ENCODE results near the gene C20orf173.

- TF ChIP-seq, protein P1, sequence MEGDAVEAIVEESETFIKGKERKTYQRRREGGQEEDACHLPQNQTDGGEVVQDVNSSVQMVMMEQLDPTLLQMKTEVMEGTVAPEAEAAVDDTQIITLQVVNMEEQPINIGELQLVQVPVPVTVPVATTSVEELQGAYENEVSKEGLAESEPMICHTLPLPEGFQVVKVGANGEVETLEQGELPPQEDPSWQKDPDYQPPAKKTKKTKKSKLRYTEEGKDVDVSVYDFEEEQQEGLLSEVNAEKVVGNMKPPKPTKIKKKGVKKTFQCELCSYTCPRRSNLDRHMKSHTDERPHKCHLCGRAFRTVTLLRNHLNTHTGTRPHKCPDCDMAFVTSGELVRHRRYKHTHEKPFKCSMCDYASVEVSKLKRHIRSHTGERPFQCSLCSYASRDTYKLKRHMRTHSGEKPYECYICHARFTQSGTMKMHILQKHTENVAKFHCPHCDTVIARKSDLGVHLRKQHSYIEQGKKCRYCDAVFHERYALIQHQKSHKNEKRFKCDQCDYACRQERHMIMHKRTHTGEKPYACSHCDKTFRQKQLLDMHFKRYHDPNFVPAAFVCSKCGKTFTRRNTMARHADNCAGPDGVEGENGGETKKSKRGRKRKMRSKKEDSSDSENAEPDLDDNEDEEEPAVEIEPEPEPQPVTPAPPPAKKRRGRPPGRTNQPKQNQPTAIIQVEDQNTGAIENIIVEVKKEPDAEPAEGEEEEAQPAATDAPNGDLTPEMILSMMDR (IDR thresholded peaks at IDR 0.05 in 2 of 3, conservative IDR thresholded peaks at IDR 0.05 in 1 of 3; ENCODE audit: borderline replicate concordance in 1 of 3, insufficient read depth in 1 of 3, low read depth in 2 of 3, low read length in 2 of 3), result no peak
- no peak for TF ChIP-seq SIN3A (IDR thresholded peaks at IDR 0.05; ENCODE audit: low read depth)
- TF ChIP-seq, protein P2, sequence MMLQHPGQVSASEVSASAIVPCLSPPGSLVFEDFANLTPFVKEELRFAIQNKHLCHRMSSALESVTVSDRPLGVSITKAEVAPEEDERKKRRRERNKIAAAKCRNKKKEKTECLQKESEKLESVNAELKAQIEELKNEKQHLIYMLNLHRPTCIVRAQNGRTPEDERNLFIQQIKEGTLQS (IDR thresholded peaks at IDR 0.05), result no peak
Measured at GRCh38 chr20:35544436-35544835, 15.0 kb upstream of the C20orf173 start.

Measured in HCT116 (cell line).